Loucy (cell line): ENCODE data around the gene PRKCE.

Source experiments
- EZH2phosphoT487 ChIP-seq: fragments of 200-600 bp; IDR thresholded peaks from 2 replicates; pipeline ENCODE4 v1.6.1; 2018; ENCODE audit warnings: antibody characterized with exemption, mild to moderate bottlenecking, moderate library complexity, borderline replicate concordance
- TF ChIP-seq, protein P1 (sequence below): fragments of 200-600 bp; sonication (generic); conservative IDR thresholded peaks from 2 replicates; pipeline ENCODE4 v1.5.1; 2014; ENCODE audit warnings: mild to moderate bottlenecking, antibody characterized with exemption, low read length

DNA sequence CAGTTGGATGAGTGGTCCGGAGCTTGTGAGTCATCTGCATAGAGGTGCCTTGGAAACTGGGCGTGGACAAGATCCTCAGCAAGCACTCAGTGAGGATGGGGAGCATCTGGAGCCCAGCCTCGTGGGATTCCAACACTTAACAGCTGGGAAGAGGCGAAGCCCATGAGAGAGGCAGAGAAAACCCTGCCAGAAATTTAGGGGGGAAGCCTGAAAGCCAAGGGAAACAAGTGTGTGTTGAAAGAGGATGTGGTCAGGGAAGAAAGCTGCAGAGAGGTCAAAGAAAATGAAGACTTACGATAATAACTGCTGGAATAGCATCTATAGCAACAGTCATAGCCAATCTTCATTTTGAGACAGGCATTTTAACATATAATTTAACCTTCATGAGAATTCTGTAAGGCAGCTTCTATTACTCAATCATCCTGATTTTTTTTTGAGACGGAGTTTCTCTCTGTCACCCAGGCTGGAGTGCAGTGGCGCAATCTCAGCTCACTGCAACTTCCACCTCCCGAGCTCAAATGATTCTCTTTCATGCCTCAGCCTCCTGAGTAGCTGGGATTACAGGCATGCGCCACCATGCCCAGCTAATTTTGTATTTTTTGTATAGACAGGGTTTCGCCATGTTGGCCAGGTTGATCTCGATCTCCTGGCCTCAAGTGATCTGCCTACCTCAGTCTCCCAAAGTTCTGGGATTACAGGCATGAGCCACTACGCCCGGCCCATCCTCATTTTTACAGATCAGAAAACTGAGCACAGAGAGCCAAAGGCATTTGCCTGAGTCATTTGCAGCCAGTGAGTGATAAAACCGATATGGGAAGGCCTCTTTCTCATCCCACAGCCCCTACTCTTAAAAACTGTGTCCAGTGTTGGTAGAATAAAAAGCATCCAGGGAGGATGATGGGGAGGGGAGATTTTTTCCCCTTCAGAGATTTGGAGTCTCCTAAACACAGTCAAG is 431.3 kb downstream of the PRKCE start:
- TF ChIP-seq, protein P1, sequence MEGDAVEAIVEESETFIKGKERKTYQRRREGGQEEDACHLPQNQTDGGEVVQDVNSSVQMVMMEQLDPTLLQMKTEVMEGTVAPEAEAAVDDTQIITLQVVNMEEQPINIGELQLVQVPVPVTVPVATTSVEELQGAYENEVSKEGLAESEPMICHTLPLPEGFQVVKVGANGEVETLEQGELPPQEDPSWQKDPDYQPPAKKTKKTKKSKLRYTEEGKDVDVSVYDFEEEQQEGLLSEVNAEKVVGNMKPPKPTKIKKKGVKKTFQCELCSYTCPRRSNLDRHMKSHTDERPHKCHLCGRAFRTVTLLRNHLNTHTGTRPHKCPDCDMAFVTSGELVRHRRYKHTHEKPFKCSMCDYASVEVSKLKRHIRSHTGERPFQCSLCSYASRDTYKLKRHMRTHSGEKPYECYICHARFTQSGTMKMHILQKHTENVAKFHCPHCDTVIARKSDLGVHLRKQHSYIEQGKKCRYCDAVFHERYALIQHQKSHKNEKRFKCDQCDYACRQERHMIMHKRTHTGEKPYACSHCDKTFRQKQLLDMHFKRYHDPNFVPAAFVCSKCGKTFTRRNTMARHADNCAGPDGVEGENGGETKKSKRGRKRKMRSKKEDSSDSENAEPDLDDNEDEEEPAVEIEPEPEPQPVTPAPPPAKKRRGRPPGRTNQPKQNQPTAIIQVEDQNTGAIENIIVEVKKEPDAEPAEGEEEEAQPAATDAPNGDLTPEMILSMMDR: no peak
- no peak for TF ChIP-seq EZH2phosphoT487
